Measurements from ENCODE around the gene POU3F2. TPM values are rescaled to one million over a fixed set of nuclear protein-coding genes. Genes with fewer than 3 reads are reported as not detected.

POU3F2 gene
- total RNA-seq (2011; cell fraction: chromatin; rRNA removed; ENCODE audit: low replicate concordance) = 0.74 and 0.99 TPM in 2 replicates
- 0.53 and 0.67 TPM in 2 replicates for total RNA-seq (2011; cell fraction: nucleolus; rRNA removed)
- total RNA-seq (2011; cell fraction: nucleoplasm; rRNA removed) = 1.2 and 1.6 TPM in 2 replicates
- total RNA-seq (2014; rRNA removed) (0.36 and 0.37 TPM in 2 replicates), total RNA-seq (2014; rRNA removed; fragmentation: Illumina TruSeq; extraction: Trizol) (0.19 and 0.36 TPM in 2 replicates), total RNA-seq (2015; rRNA removed; fragmentation: Illumina TruSeq; extraction: Trizol) (0.40 and 0.45 TPM in 2 replicates), total RNA-seq (2021) (0.29 and 0.44 TPM in 2 replicates), polyA plus RNA-seq (2011; rRNA removed) (0.46 and 0.70 TPM in 2 replicates), polyA plus RNA-seq (2014; fragmentation: Illumina TruSeq; extraction: Trizol) (0.15 and 0.30 TPM in 2 replicates), polyA plus RNA-seq (2014; fragmentation: Nextera tagmentation; extraction: Ambion mirVana) (under 1 TPM; 0.08 to 0.10 TPM), polyA plus RNA-seq (2014; rRNA removed) (0.16 and 0.23 TPM in 2 replicates), polyA minus RNA-seq (2011; rRNA and poly(A)+ RNA removed) (0.32 and 0.84 TPM in 2 replicates), Bru-seq, nascent RNA (percentile 47 among the genes with signal in this experiment), BruChase-seq, experiment 1, labeled RNA remaining after a 2-hour chase (percentile 48 among the genes with signal in this experiment), BruChase-seq, experiment 2, labeled RNA remaining after a 6-hour chase (percentile 48 among the genes with signal in this experiment)
- 0.31 and 0.34 TPM in 2 replicates for polyA plus RNA-seq (2011; cell fraction: cytosol; rRNA removed)
- polyA plus RNA-seq (2011; cell fraction: nucleus; rRNA removed) = 0.27 and 0.62 TPM in 2 replicates
- 0.11 and 0.25 TPM in 2 replicates for polyA plus RNA-seq (2012)
- polyA minus RNA-seq (2011; cell fraction: cytosol; rRNA and poly(A)+ RNA removed) = 0.48 and 1.1 TPM in 2 replicates
- polyA minus RNA-seq (2011; cell fraction: nucleus; rRNA and poly(A)+ RNA removed) = 0.54 and 1.3 TPM in 2 replicates
- long read RNA-seq, experiment 1, full-length matches to known transcripts = 1 of 1 reads
- long read RNA-seq, experiment 1, partial matches to known transcripts = 0 of 1 reads
- long read RNA-seq, experiment 1, other reads (novel, unspliced or antisense) = 0 of 1 reads
- long read RNA-seq, experiment 2 = 0 reads
- long read RNA-seq, experiment 3 = 0 reads

DNA sequence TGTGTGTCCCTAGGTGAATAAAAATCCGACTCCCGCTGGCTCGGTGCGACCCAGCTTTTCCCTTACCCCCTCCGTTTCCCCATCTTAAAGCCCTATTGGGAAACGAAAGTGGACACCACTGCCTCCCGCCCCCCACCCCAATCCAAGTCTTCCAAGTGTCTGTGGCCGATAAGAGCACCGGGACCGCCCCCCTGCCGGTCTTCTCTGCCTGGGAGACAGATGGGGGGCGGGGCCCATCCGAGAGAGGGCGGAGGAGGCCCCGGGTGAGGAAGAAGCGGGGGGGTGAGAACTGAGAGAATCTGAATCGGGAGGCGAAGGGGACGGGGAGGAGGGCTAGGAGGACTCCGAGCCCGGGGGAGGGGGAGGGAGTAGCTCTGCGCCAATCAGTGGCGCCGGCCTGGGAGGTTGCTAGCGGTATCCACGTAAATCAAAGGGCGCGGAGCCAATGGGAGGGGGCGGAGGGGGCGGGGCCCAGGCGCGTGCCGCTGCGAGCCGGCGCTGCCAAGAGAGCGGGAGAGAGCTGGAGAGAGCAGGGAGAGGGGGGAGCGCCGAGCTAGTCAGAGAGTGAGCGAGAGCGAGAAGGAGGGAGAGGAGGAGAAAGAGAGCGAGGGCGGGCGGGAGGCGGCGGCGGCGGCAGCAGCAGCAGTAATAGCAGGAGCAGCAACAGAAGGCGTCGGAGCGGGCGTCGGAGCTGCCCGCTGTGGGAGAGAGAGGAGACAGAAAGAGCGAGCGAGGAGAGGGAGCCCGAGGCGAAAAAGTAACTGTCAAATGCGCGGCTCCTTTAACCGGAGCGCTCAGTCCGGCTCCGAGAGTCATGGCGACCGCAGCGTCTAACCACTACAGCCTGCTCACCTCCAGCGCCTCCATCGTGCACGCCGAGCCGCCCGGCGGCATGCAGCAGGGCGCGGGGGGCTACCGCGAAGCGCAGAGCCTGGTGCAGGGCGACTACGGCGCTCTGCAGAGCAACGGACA is at the start of gene POU3F2:
Gene POU3F2, plus strand, starts transcription at position 515 of the 972 bp plus-strand sequence. Its CDS starts 300 bp downstream, at position 815.
- peaks cover 0 to 13% of the 10 kb centered on the region in 2 experiments; a peak in 2 of 5 replicates for H3K27me3 ChIP-seq (ENCODE audit: control insufficient read depth in 2 of 2, insufficient read depth in 2 of 2, low read length in 2 of 2)
- peak within 1 kb of the TSS; percentile 59; the same call in 2 of the 3 replicates for H3K27ac ChIP-seq (ENCODE audit: extremely low read depth, low read depth, low read length)
- ATAC-seq = peak; percentile 93
- H3K9me3 ChIP-seq (replicated peaks; ENCODE audit: control insufficient read depth, insufficient read depth, low read depth, low read length) = peaks cover 6% of the 10 kb centered on the region; the same call in 1 of the 2 replicates
- CTCF ChIA-PET (ENCODE audit: low intra/inter-chr PET ratio) = interaction anchor here (0.6 kb wide), 1 partner anchor 13 kb away, joined by 3 read pairs; no protein-coding TSS in a partner anchor
- peak within 1 kb of the TSS; percentile 75 for H3K4me2 ChIP-seq (ENCODE audit: insufficient read depth, low read length)
- peak within 1 kb of the TSS; percentile 45 to 90; a peak in 3 of 4 replicates for H3K9ac ChIP-seq (ENCODE audit: insufficient read depth in 1 of 2, low read depth in 2 of 2, low read length in 2 of 2)
- intact Hi-C loops (cut with micrococcal nuclease) (no loop called here), in situ Hi-C loops (cut with MboI) (loop anchor here (5.0 kb wide), 1 partner anchor 62 kb away; no protein-coding TSS in a partner anchor)
- H3K4me3 ChIP-seq = peak within 1 kb of the TSS; percentile 53
- DNase-seq (ENCODE audit: extremely low read depth in 1 of 4, low spot score in 3 of 4) = peak; percentile 96 to 97 (median 96)
- POLR2A ChIA-PET = no interaction called here
- peaks cover 0 to 50% of the 10 kb centered on the region in 2 experiments; a peak in 4 of 5 replicates for H3K4me1 ChIP-seq (replicated peaks in 1 of 2; ENCODE audit: control insufficient read depth in 2 of 2, insufficient read depth in 2 of 2, low read length in 2 of 2)
- H3K9me1 ChIP-seq (ENCODE audit: control insufficient read depth, insufficient read depth, low read length) = no peaks in the 10 kb centered on the region
- peak; percentile 60 for FAIRE-seq
- peak within 1 kb of the TSS; percentile 89 for H2AFZ ChIP-seq (ENCODE audit: low read depth, low read length)
- no peaks in the 10 kb centered on the region for H4K20me1 ChIP-seq (replicated peaks; ENCODE audit: control insufficient read depth, insufficient read depth, low read length)
- H3K79me2 ChIP-seq (ENCODE audit: control insufficient read depth, insufficient read depth, low read length) = no peaks in the 10 kb centered on the region; the same call in 2 of the 3 replicates
- no peaks in the 10 kb centered on the region for H3K36me3 ChIP-seq (ENCODE audit: control insufficient read depth, insufficient read depth, low read length)
- no TSS peak for BruUV-seq (replicated peaks)
- under 1% methylated on average over 28 of the region's 83 CpGs for WGBS (ENCODE audit: insufficient coverage, low coverage, missing lambda C conversion rate)
- TF ChIP-seq MEIS2 (IDR thresholded peaks at IDR 0.05; ENCODE audit: partially characterized antibody) = peak; percentile 28
- TF ChIP-seq CEBPG (CRISPR knock-in tag; IDR thresholded peaks at IDR 0.05) = no peak; the same call in 1 of the 2 replicates
- 0 out of 4 replicates have a peak, but pooled peaks of 1 of the 2 experiments have one; percentile 27 for TF ChIP-seq CEBPG (tag; conservative IDR thresholded peaks at IDR 0.05 in 1 of 2, IDR thresholded peaks at IDR 0.05 in 1 of 2)
- TF ChIP-seq, protein P1, sequence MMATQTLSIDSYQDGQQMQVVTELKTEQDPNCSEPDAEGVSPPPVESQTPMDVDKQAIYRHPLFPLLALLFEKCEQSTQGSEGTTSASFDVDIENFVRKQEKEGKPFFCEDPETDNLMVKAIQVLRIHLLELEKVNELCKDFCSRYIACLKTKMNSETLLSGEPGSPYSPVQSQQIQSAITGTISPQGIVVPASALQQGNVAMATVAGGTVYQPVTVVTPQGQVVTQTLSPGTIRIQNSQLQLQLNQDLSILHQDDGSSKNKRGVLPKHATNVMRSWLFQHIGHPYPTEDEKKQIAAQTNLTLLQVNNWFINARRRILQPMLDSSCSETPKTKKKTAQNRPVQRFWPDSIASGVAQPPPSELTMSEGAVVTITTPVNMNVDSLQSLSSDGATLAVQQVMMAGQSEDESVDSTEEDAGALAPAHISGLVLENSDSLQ (IDR thresholded peaks at IDR 0.05) = peak; percentile 95
- peak in 1 of 2 experiments; percentile 17; a peak in 1 of 4 replicates for TF ChIP-seq TRIM24 (IDR thresholded peaks at IDR 0.05)
- 0 out of 2 replicates have a peak, but pooled peaks have one; percentile 35 for TF ChIP-seq LARP7 (IDR thresholded peaks at IDR 0.05)
- TF ChIP-seq, protein P2, sequence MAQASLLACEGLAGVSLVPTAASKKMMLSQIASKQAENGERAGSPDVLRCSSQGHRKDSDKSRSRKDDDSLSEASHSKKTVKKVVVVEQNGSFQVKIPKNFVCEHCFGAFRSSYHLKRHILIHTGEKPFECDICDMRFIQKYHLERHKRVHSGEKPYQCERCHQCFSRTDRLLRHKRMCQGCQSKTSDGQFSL (CRISPR knock-in tag; IDR thresholded peaks at IDR 0.05) = no peak
- TF ChIP-seq, protein P2 (tag; IDR thresholded peaks at IDR 0.05) = peak in 1 of 2 experiments; percentile 34; a peak in 2 of 4 replicates
- TF ChIP-seq, protein P3, sequence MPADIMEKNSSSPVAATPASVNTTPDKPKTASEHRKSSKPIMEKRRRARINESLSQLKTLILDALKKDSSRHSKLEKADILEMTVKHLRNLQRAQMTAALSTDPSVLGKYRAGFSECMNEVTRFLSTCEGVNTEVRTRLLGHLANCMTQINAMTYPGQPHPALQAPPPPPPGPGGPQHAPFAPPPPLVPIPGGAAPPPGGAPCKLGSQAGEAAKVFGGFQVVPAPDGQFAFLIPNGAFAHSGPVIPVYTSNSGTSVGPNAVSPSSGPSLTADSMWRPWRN (IDR thresholded peaks at IDR 0.05; ENCODE audit: low read depth) = peak; percentile 70
- TF ChIP-seq ZNF121 (CRISPR knock-in tag; conservative IDR thresholded peaks at IDR 0.05) = no peak
- TF ChIP-seq SMARCA4 (IDR thresholded peaks at IDR 0.05) = peak; percentile 62
- no peak for TF ChIP-seq ZNF12 (CRISPR knock-in tag; IDR thresholded peaks at IDR 0.05)
- TF ChIP-seq TCF3 (CRISPR knock-in tag; IDR thresholded peaks at IDR 0.05) = peak; percentile 77
- TF ChIP-seq PHF20 (IDR thresholded peaks at IDR 0.05; ENCODE audit: partially characterized antibody) = peak; percentile 19
